HG03045 (cell line): ENCODE data around the gene TNFRSF1A.

Experiments
- ATAC-seq: cut with Tn5 transposase; IDR thresholded peaks from one replicate; pipeline ENCODE4 v1.9.1; 2021; ENCODE audit warnings: mild to moderate bottlenecking, moderate library complexity; ENCODE audit not compliant: unreplicated experiment

Gene TNFRSF1A

GRCh38 chr12:6280672-6281071, 61.2 kb downstream of the TNFRSF1A start:
- no peak for ATAC-seq

GRCh38 chr12:6280053-6280469, 61.8 kb downstream of the TNFRSF1A start:
- ATAC-seq = no peak

DNA sequence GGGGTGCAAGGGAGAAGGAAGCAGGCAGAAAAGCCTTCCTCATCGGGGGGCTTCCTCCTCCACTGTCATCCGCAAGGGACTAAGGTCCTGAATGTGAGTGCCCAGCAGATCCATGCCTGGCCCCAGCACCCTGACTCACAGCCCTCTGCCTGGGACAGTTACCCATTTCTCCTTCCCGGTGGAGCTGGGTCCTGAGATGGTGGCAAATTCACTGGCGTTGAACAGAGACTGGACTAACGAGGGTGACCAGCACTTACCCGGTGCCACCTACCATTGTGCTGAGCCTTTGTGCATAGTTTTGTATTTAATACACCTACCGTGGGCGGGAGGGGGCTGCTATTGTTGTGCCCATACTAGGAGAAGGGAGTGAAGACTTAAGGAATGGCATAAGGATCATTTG, 62.2 kb downstream of the TNFRSF1A start:
- ATAC-seq = no peak

DNA sequence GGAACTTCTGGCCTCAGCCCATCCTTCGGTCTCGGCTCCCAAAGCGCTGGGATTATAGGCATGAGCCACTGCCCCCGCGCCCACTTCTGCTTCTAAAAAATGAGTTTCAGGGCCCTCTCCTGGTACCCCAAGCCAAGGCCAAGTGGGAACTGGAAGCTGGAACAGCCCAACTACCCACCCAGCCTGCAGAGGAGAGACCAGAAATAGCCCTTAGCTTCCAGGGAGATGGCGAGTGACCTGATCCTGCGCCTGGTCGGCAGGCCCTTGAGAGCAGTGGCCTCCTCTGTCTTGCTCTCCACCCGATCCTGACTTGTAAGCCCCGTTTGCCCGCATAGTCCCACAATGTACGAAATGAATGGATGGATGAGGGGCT, 62.6 kb downstream of the TNFRSF1A start:
- no peak for ATAC-seq
